NOMO-1 treated with DMSO at 0.1 percent for 48 hours (cell line): ENCODE data around the gene PPP4R1.
"Not testable (repeated sequence)": the region's sequence is repeated elsewhere in the genome, so short reads cannot be mapped to it uniquely, and the experiment has no call there.

ENCODE experiments used
- DNase-seq: peaks from one replicate; lab custom pipeline; 2025; ENCODE audit not compliant: unreplicated experiment; lab: John Stamatoyannopoulos, UW

PPP4R1 gene

DNA sequence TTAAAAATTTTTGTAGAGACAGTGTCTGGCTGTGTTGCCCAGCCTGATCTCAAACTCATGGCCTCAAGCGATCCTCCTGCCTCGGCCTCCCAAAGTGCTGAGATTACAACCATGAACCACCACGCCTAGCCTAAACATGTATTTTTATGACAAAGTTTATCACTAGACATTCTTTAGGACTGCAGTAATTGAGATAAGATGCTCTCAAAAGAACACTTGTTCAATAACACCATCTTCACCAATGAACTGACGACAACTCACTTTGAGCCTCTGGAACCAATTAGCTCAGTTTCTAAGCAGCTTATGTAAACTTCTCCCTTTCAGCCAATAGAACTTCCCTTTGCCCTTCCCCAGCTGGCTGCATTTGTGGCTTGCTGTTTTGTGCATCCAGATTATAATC lies 15.3 kb upstream of the PPP4R1 start:
- DNase-seq, result peak; percentile 50

DNA sequence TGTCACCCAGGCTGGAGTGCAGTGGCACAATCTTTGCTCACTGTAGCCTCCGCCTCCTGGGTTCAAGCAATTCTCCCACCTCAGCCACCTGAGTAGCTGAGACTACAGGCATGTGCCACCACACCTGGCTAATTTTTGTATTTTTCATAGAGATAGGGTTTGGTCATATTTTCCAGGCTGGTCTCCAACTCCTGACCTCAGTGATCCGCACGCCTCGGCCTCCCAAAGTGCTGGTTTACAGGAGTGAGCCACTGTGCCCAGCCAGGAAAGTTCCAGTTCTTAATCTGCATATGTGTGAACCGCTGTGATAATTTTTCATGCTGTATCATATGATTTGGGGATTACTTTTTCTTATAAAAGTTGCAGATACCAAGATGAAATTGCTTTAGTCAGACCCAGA lies 14.6 kb upstream of the PPP4R1 start:
- DNase-seq, result no peak

DNA sequence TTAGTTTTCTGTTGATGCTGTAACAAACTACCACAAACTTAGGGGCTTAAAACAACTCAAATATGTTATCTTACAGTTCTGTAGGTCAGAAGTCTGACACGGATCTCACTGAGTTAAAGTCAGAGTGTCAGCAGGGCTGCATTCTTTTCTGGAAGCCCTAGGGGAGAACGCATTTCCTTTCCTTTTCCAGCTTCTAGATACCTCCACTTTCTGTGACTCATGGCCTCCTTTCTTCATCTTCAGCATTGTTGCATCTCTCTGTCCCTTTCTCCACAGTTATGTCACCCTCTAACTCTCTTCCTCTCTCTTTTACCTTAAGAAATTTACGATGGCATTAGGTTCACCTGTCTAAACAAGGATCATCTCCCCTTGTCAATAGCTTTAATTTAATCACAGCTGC lies 13.3 kb upstream of the PPP4R1 start:
- DNase-seq, result no peak

GRCh38 chr18:9619990-9620389 lies 5.6 kb upstream of the PPP4R1 start:
- no peak for DNase-seq

GRCh38 chr18:9619545-9619944 lies 5.2 kb upstream of the PPP4R1 start:
- DNase-seq, result peak; percentile 16

- no peak for DNase-seq
These were observed 4.7 kb upstream of the PPP4R1 start for GRCh38 chr18:9619056-9619455.

DNA sequence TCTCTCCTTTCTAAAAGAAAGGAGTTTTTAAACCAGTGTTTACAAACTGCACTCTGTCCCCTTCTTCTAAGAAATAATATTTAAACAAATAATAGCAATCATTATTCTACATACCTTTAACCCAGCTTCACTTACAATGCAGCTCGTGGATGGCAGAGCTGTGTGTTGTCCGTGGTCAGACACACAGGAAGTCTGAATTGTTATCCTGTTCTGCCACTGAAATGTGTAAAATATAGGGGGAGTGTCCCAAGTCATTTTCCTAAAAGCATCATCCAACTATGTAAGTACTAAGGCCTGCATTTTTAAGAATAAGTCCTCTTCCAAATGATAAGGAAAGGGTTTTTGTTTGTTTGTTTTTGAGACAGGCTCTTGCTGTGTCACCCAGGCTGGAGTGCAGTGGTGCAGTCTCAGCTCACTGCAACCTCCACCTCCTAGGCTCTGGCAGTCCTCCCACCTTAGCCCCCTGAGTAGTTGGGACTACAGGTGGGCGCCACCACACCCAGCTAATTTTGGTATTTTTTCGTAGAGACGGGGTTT lies 2.7 kb upstream of the PPP4R1 start:
- DNase-seq, result no peak

GRCh38 chr18:9616049-9616448 lies 1.7 kb upstream of the PPP4R1 start:
- DNase-seq, result no peak

DNA sequence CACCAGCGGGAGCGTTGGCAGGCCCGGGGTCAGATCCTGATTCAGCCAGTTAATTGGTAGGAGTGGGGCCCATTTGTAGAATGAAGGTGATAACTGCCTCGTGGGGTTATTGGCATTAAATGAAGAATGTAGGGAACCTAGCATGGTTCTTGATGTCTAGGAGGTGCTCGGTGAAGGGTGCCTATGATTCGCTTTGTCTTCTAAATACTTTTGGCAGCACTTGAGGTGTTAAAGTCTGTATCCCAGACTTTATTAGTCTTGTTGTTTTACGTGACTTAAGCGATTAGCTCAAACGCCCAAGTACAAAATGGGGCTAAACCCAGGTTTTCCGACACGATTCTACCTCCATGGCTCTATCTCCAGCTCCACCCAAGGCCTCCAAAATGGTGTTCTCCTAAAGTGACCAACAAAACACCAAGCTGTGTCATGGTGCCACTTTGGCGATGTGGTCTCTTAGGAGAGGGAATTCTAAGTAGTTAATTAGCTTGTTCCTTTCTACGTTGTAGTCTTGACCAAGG lies 980 bp upstream of the PPP4R1 start:
- no peak for DNase-seq

DNA sequence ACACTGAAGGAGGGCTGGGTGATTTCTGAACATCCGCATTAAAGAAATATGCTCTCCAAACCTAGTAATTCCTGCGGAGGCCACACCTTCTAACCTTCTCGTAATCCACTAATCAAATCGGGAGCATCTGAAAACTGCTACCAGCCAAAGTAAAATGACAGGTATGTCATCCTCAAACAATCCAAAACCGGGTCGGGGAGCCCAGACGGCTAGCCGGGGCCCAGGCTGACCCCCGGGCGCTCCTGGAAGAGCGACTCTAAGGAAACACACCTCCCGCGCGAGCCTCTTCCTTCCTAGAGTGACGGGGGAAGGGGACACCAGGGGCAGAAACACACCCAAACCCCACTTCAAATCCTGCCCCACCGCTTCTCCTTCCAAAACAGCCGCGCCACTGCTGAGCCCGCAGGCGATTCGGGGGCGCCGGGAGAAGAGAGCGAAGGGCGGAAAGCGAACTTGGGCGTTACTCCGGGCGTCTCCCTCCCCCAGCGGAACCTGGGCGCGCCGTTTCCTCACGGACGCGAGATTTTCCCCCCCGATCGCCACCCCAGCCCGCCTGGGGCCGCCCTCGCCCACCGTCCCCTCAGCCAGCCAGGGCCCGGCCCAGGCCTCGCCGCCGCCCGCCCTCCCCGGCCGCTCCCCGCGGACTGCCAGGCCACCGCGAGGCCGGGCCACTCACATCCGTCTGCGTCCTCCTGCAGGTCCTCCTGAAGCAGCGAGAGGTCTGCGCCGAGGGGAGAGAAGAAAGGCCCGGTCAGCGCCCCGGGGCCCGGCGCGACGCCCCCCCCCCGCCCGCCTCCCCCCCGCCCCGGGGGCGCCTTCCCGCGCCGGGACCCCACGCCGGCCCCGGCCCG lies 584 bp downstream of the PPP4R1 start:
- DNase-seq, result peak; percentile 45

- no peak for DNase-seq
These were observed 1.4 kb downstream of the PPP4R1 start for GRCh38 chr18:9612977-9613376.

DNA sequence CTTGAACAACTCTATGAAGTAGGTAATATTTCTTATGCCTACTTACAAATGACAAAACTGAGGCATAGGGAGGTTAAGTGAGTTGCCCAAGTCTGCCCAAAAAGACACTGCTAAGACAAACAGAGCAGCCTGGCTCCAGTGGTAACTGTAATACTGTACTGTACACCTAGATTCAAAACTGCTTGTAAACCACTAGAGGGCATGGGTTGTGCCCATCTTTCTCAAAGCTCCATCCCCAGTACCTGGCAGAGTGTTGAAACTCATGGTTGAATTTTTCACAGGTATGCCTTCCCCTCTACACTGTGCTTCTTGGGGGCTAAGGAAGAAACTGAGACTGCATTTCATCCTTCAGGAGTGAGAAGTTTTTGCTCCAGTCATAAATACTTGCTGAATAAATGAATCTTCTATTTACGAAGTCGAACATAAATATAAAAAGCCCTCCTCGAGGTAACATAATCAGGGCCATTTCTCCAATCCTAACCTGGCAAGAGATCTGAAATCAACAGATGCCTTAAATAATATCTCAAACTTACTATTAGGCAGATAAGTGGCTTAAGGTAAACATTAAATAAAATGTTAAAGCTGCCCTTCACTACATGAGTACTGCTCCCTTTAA lies 2.0 kb downstream of the PPP4R1 start:
- DNase-seq, result peak; percentile 64

- DNase-seq, result no peak
These were observed 5.2 kb downstream of the PPP4R1 start for GRCh38 chr18:9609190-9609589.

DNA sequence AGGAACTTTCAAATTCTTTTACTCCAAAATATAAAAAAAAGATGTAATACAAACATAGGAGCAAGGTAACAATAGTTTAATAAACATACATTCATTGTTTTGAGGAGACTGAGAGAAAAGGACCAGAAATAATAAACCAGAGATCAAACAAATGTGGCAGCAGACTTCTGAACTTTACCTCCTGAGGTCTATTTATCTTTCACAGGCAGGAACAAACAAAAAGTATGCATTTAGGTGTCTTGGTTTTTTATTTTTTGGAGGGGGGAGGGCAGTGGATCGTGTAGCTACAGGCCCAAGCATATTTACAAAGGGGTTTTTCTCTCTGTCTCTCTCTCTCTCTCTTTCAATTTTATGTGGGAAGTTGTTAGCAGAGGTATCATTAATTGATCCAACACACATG lies 5.6 kb downstream of the PPP4R1 start:
- no peak for DNase-seq

- DNase-seq, result no peak
These were observed 6.1 kb downstream of the PPP4R1 start for GRCh38 chr18:9608298-9608697.

DNA sequence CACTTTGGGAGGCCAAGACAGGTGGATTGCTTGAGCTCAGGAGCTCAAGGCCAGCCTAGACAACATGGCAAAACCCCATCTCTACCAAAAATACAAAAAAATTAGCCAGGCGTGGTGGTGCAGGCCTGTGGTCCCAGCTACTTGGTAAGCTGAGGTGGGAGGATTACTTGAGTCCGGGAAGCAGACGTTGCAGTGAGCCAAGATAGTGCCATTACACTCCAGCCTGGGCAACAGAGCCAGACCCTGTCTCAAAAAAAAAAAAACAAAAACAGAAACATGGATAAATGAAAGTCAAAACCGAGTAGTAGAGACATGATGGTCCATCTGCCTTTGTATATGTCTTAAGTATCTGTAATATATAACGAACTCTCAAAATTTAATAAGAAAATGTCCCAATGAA lies 7.2 kb downstream of the PPP4R1 start:
- not testable (repeated sequence) for DNase-seq

GRCh38 chr18:9606039-9606438 lies 8.3 kb downstream of the PPP4R1 start:
- no peak for DNase-seq

- DNase-seq, result no peak
These were observed 10.0 kb downstream of the PPP4R1 start for GRCh38 chr18:9604348-9604747.

DNA sequence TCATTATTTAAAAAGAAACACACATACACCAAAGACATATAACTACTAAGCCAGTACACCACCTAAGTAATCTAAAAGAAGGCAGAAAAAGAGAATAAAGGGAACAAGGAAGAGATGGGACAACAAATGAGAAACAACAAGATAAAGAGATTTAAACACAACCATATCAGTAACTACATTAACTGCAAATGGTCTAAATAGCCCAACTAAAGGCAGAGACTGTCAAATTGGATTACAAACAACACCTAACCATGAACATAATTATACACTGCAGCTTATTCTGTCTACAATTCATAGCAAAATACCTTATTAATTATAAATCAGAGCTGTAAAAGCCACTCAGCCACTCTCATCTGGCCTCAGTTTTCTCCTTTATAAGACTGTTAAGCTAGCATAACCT lies 15.0 kb downstream of the PPP4R1 start:
- DNase-seq, result no peak

GRCh38 chr18:9597609-9598008 lies 16.8 kb downstream of the PPP4R1 start:
- DNase-seq, result no peak

- no peak for DNase-seq
These were observed 17.4 kb downstream of the PPP4R1 start for GRCh38 chr18:9596843-9597526.

DNA sequence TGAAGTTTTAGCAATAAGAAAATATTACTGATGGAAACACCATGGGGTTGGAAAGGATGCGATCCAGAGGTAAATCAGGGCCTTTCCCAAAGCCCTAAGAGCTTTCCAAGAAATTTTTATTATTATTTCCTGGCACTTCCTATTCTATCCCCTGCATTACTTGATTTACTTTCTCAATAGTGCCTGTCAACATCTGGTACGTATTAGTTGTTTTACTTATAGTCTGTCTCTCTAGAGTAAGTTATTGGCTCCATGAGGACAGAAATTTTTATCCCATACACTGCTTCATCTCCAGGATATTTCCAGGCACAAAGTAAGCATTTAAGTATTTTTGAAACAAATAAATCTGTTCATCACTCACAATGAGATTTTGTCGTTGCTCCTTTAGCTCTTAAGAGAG lies 18.1 kb downstream of the PPP4R1 start:
- no peak for DNase-seq
